Activated T-cell treated with anti-CD3 and anti-CD28 coated beads, Interleukin-2, amount 50 U/mL, for 1 hour (primary cell): ENCODE measurements around the gene REEP3.
"Not testable (repeated sequence)": the region's sequence is repeated elsewhere in the genome, so short reads cannot be mapped to it uniquely, and the experiment has no call there.

Experiments
- DNase-seq: peaks from one replicate; pipeline ENCODE4 v3.0.0-alpha.2; 2020

Gene REEP3

GRCh38 chr10:63633677-63634487 is 112.7 kb downstream of the REEP3 start:
- no peak for DNase-seq

GRCh38 chr10:63634488-63635065 is 113.4 kb downstream of the REEP3 start:
- no peak for DNase-seq

GRCh38 chr10:63636812-63637211 is 115.6 kb downstream of the REEP3 start:
- DNase-seq: no peak

- DNase-seq: no peak
Measured at GRCh38 chr10:63637901-63638327, 116.7 kb downstream of the REEP3 start.

GRCh38 chr10:63641366-63641765 is 120.2 kb downstream of the REEP3 start:
- no peak for DNase-seq

- DNase-seq: no peak
Measured at GRCh38 chr10:63641799-63642198, 120.6 kb downstream of the REEP3 start.

GRCh38 chr10:63642808-63643207 is 121.6 kb downstream of the REEP3 start:
- DNase-seq: no peak

- DNase-seq: no peak
Measured at GRCh38 chr10:63644418-63645142, 123.4 kb downstream of the REEP3 start.

- DNase-seq: no peak
Measured at GRCh38 chr10:63645195-63645594, 124.0 kb downstream of the REEP3 start.

- no peak for DNase-seq
Measured at GRCh38 chr10:63646491-63646890, 125.3 kb downstream of the REEP3 start.

GRCh38 chr10:63651864-63652263 is 130.7 kb downstream of the REEP3 start:
- no peak for DNase-seq

- no peak for DNase-seq
Measured at GRCh38 chr10:63653747-63654146, 132.5 kb downstream of the REEP3 start.

GRCh38 chr10:63657761-63658160 is 136.6 kb downstream of the REEP3 start:
- no peak for DNase-seq

- not testable (repeated sequence) for DNase-seq
Measured at GRCh38 chr10:63660941-63661340, 139.7 kb downstream of the REEP3 start.

GRCh38 chr10:63661347-63661746 is 140.1 kb downstream of the REEP3 start:
- DNase-seq: no peak

- no peak for DNase-seq
Measured at GRCh38 chr10:63664341-63664885, 143.2 kb downstream of the REEP3 start.

- DNase-seq: not testable (repeated sequence)
Measured at GRCh38 chr10:63665006-63665580, 143.9 kb downstream of the REEP3 start.

GRCh38 chr10:63665670-63666134 is 144.5 kb downstream of the REEP3 start:
- no peak for DNase-seq

GRCh38 chr10:63666836-63667383 is 145.7 kb downstream of the REEP3 start:
- no peak for DNase-seq

- no peak for DNase-seq
Measured at GRCh38 chr10:63667596-63668480, 146.6 kb downstream of the REEP3 start.

GRCh38 chr10:63670291-63670898 is 149.2 kb downstream of the REEP3 start:
- DNase-seq: no peak
